Fibroblast of pulmonary artery (primary cell): ENCODE results near the gene PHTF1.

Source experiments
- DNase-seq: peaks from one replicate; pipeline ENCODE4 v3.0.0-alpha.2; 2010; ENCODE audit warnings: low read depth
- H3K4me3 ChIP-seq: replicated peaks from 2 replicates; pipeline ENCODE4 v1.5.1; 2011; ENCODE audit warnings: low read depth, mild to moderate bottlenecking, control low read depth, low read length, moderate library complexity
- TF ChIP-seq, protein P1 (sequence below): IDR thresholded peaks from 2 replicates; pipeline ENCODE4 v1.5.1; 2011; ENCODE audit warnings: mild to moderate bottlenecking, control low read depth, low read length, inconsistent platforms; ENCODE audit errors: missing control alignments

Gene PHTF1

DNA sequence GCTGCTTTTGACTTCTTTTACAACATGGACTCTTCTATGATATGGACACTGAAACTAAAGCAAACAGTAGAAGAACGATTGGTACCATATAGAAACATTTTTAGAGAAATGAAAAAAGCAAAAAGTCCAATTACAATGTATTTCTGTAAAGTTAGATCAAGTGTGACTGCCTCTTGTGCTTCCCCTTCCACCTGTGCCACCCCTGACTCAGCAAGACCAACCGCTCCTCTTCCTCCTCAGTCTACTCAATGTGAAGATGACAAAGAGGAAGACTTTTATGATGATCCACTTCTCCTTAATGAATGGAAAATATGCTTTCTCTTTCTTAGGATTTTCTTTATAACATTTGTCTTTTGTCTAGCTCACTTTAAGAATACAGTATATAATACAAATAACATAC is 66.9 kb downstream of the PHTF1 start:
- H3K4me3 ChIP-seq, result no peak overlapping the region
- TF ChIP-seq, protein P1, sequence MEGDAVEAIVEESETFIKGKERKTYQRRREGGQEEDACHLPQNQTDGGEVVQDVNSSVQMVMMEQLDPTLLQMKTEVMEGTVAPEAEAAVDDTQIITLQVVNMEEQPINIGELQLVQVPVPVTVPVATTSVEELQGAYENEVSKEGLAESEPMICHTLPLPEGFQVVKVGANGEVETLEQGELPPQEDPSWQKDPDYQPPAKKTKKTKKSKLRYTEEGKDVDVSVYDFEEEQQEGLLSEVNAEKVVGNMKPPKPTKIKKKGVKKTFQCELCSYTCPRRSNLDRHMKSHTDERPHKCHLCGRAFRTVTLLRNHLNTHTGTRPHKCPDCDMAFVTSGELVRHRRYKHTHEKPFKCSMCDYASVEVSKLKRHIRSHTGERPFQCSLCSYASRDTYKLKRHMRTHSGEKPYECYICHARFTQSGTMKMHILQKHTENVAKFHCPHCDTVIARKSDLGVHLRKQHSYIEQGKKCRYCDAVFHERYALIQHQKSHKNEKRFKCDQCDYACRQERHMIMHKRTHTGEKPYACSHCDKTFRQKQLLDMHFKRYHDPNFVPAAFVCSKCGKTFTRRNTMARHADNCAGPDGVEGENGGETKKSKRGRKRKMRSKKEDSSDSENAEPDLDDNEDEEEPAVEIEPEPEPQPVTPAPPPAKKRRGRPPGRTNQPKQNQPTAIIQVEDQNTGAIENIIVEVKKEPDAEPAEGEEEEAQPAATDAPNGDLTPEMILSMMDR, result no peak
- no peak for DNase-seq

DNA sequence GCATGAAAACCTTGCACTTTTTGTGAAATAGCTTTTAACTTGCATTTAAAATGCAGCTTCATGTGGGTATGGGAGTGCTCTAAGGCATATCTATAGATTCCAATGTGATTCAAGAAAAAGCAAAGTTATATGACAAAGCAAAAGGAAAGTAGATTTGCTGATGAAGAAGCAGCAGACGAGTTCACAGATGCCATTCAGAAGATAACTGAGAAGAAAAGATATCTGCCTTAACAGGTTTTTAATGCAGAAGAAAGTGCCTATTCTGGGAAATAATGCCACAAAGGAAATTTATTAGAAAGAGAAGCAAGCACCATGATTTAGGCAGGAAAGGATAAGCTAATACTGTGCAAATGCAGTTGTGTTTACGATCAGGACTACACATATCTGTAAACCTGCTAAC is 68.1 kb downstream of the PHTF1 start:
- no peak for DNase-seq
- TF ChIP-seq, protein P1, result no peak
- H3K4me3 ChIP-seq, result no peak overlapping the region

DNA sequence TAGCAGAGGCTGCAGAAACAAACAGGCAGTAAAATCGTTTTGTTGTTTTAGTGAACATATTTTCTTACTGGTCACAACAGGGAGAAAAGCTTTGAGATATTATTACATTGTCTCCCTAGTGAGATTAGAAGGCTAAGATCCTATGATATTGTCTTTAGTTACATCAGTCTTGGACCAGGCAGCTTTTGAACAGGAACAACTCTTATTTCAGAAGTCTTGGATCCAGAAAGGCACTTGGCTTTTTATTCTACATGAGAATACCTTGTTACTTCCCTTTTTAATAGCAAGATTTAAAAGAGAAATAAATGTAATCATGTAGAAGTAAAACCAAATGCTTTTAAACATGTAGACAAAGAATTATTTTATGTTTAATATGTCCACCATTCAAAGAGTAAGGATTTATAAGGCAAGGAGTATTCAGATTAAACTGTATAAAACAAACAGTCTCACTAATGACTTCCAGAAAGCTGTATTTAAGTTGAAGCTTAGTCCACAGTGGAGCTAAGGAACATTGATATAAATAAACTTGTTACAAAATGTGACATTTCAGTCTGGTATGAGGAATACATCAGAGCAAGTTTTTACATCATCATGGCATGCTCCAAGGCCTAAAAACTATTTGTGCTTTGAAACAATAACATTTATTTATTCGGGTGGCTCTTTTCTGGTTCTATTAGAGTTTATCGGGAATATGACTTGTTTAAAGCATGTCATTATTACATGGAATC is 72.2 kb downstream of the PHTF1 start:
- no peak overlapping the region for H3K4me3 ChIP-seq
- TF ChIP-seq, protein P1, result no peak
- DNase-seq, result peak; percentile 17

DNA sequence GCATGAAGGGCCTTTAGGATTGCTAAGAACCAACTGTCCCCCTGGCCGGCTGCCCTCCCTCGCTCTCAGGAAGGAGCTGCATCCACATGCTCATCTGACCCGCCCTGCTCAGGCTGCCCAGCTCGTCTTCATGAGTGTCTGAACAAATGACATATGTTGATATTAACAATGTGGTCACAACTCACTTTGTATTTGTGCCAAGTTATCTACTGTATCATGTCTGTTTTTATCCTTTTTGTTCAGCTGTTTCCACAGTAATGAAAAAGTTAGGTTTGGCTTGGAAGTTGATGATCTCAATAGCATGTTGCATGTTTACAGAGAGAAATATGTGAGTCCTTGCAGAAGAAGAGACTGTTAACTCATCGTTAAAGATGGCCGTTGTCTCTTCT is 75.1 kb downstream of the PHTF1 start:
- DNase-seq, result peak; percentile 54
- TF ChIP-seq, protein P1, result no peak
- H3K4me3 ChIP-seq, result no peak overlapping the region

DNA sequence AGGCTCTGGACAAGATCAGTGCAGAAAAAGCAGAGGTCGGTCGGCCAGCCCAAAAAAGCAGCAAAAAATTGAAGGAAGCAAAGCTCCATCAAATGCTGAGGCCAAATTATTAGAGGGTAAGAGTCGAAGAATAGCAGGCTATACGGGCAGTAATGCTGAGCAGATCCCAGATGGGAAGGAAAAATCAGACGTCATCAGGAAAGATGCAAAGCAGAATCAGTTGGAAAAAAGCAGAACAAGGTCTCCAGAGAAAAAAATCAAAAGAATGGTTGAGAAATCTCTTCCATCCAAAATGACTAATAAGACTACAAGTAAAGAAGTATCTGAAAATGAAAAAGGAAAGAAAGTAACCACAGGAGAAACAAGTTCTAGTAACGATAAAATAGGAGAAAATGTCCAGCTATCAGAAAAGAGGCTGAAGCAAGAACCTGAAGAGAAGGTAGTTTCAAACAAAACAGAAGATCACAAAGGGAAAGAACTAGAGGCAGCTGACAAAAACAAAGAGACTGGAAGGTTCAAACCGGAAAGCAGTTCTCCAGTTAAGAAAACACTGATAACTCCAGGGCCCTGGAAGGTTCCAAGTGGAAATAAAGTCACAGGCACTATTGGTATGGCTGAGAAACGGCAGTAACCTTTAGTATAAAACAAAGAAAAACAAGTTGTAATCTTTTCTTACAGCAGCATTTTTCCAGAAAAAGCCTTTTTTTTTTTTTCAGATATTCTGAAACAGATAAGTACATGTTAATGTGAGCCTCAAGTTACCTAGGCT is 75.7 kb downstream of the PHTF1 start:
- TF ChIP-seq, protein P1, result no peak
- DNase-seq, result peak; percentile 66
- H3K4me3 ChIP-seq, result no peak overlapping the region

DNA sequence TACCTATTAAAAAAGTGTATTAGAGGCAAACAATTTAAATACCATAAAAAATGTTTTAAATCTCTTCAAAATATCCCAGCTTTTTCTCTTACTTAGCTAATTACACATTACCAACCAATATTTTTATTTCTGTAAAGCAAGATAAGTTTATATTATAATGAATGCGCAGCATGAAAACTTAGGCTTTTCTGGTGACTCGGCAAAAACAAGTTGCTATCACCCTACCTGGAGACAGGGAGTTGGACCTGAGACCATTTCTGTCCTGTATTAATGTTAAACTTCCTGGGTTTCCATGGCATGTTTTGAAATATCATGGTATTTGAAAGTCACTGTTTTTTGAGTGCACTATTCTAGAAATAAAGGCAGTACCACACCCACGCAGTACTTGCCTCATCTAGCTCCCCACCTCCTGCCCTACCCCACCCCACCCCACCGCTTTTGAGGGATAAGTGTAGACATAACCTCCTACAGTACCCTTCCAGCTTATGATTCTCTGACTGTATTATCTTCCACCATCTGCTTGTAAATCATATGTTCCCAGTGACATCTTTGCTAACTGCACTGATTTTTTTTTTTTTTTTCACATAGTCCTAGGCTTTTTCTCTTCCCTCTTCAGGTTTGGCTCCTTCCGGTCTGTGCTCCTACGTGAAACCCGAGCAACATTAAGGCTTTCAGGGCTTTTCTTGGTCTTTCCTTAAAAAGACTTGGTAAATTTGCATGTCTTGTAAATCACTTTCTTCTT is 77.5 kb downstream of the PHTF1 start:
- no peak for DNase-seq
- TF ChIP-seq, protein P1, result no peak
- no peak overlapping the region for H3K4me3 ChIP-seq
